Aortic smooth muscle cell (primary cell): Measurements from ENCODE around the gene SPOCK1. TPM values are rescaled to one million over a fixed set of nuclear protein-coding genes. Genes with fewer than 3 reads are reported as not detected.

ENCODE experiments used
- total RNA-seq: library from RNA; depleted of rRNA; stranded (reverse); fragments of >200 nt; gene quantifications from 2 replicates; pipeline ENCODE4 v1.2.3, GENCODE V29; 2014

The SPOCK1 gene
- total RNA-seq = 50.3 and 224 TPM in 2 replicates

DNA sequence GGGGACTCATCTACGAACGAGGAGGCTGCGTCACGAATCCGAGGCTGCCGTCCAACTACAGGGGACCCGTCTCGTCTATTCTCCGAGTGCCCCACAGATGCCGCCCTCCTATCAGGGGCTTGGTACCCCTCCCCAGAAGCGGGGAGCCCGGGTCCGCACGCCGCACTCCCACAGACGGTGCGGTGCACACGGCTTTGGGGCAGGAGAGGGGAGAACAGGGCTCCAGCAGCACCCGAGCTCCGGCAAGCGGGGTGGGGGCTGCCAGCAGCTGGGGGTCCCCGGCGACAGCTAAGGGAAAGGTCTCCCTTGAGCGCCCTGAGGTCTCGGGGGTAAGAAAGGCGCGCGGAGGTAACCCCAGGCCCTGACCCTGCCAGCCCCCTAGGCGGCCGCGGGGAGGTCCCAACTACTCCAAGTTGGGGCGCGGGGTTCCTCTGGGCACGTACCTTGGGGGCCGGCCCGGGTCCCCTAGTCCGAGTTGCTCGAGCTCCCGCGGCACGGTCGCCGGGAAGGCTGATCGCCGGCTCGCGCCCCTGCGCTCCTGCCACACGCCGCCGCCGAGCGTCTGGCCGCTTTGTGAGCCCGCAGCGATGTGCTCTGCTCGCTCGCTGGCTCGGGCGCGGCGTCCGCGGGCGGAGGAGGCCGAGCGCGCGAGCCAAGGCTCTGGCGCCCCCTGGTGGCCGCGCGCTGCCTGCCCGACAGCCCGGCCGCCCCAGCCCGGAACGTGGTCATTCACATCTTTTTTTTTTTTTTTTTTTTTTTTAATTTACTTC lies at the start of gene SPOCK1:
TSS of gene SPOCK1 (minus strand) at position 591 of the 770 bp plus-strand sequence.

Other genes with a start within 250 kb of the SPOCK1 start
- gene KLHL3, start 236.8 kb upstream of the SPOCK1 start, total RNA-seq = 1.7 and 4.6 TPM in 2 replicates